GM19023 (cell line): ENCODE data around the gene CYP27A1.
"Not testable (repeated sequence)": the region's sequence is repeated elsewhere in the genome, so short reads cannot be mapped to it uniquely, and the experiment has no call there.

ENCODE experiments used
- ATAC-seq: cut with Tn5 transposase; IDR thresholded peaks from one replicate; pipeline ENCODE4 v1.9.1; 2021; ENCODE audit warnings: mild to moderate bottlenecking, moderate library complexity; ENCODE audit not compliant: unreplicated experiment

The CYP27A1 gene

GRCh38 chr2:218772759-218773158 lies 9.2 kb upstream of the CYP27A1 start:
- ATAC-seq, result not testable (repeated sequence)

- ATAC-seq, result no peak
Measured at GRCh38 chr2:218773881-218774280, 8.1 kb upstream of the CYP27A1 start.

- no peak for ATAC-seq
Measured at GRCh38 chr2:218776488-218776887, 5.5 kb upstream of the CYP27A1 start.

- ATAC-seq, result no peak
Measured at GRCh38 chr2:218777276-218777990, 4.5 kb upstream of the CYP27A1 start.

GRCh38 chr2:218780046-218780445 lies 1.9 kb upstream of the CYP27A1 start:
- no peak for ATAC-seq

GRCh38 chr2:218780851-218781690 lies 876 bp upstream of the CYP27A1 start:
- ATAC-seq, result no peak

- no peak for ATAC-seq
Measured at GRCh38 chr2:218782528-218782844, 539 bp downstream of the CYP27A1 start.

- no peak for ATAC-seq
Measured at GRCh38 chr2:218783688-218784087, 1.7 kb downstream of the CYP27A1 start.

- ATAC-seq, result no peak
Measured at GRCh38 chr2:218785103-218785502, 3.2 kb downstream of the CYP27A1 start.

GRCh38 chr2:218786133-218786532 lies 4.2 kb downstream of the CYP27A1 start:
- ATAC-seq, result no peak

GRCh38 chr2:218788529-218789255 lies 6.7 kb downstream of the CYP27A1 start:
- ATAC-seq, result no peak

- ATAC-seq, result no peak
Measured at GRCh38 chr2:218792433-218792832, 10.5 kb downstream of the CYP27A1 start.

- ATAC-seq, result no peak
Measured at GRCh38 chr2:218796691-218797090, 14.7 kb downstream of the CYP27A1 start.

- ATAC-seq, result no peak
Measured at GRCh38 chr2:218798767-218799504, 17.0 kb downstream of the CYP27A1 start.

- ATAC-seq, result no peak
Measured at GRCh38 chr2:218799990-218800389, 18.0 kb downstream of the CYP27A1 start.

- no peak for ATAC-seq
Measured at GRCh38 chr2:218802386-218802994, 20.5 kb downstream of the CYP27A1 start.

- ATAC-seq, result no peak
Measured at GRCh38 chr2:218804817-218805216, 22.9 kb downstream of the CYP27A1 start.

GRCh38 chr2:218805627-218806026 lies 23.7 kb downstream of the CYP27A1 start:
- no peak for ATAC-seq

- no peak for ATAC-seq
Measured at GRCh38 chr2:218806346-218806978, 24.5 kb downstream of the CYP27A1 start.

GRCh38 chr2:218807626-218808025 lies 25.7 kb downstream of the CYP27A1 start:
- ATAC-seq, result no peak
